GM21528 (cell line): ENCODE data around the gene SEC23A.
"Not testable (repeated sequence)": the region's sequence is repeated elsewhere in the genome, so short reads cannot be mapped to it uniquely, and the experiment has no call there.

ENCODE experiments used
- ATAC-seq: cut with Tn5 transposase; IDR thresholded peaks from one replicate; pipeline ENCODE4 v1.9.1; 2021; ENCODE audit warnings: mild to moderate bottlenecking, moderate library complexity; ENCODE audit not compliant: unreplicated experiment, low FRiP score

SEC23A gene

DNA sequence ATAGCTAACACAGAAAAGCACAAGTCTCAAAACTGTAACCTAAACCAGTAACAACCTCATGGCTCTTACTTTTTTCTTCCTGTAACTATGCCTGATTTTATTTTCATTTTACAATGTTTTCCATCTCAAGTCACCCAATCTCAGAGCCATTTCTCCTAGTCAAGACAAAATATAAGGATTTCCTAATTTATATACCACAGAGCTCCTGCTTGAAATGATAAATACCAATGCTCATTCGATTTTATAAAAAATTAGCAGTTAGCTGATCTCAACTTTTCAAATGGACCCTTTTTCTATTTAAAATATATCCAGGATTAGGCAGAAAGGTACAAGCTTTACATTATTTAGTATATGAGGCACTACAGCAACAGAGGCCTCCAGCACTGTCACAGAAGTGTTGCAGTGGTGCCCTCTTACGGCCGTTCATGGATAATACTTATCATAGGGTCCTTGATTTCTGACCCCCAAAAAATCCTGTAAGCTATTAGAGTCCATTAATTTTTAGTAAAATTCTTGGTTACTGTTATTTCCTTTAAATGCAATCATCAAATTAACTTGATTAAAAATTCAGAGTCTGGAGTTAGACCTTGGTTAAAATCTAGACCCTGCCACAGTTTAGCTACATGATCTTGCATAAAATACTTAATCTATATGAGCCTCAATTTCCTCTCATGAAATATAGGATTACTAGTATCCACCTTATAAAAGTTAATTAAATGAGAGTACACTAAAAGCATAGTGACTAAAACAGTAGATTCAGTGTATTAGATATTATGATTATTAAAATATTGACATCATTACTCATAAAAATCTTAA, 68.3 kb downstream of the SEC23A start:
- ATAC-seq, result no peak

DNA sequence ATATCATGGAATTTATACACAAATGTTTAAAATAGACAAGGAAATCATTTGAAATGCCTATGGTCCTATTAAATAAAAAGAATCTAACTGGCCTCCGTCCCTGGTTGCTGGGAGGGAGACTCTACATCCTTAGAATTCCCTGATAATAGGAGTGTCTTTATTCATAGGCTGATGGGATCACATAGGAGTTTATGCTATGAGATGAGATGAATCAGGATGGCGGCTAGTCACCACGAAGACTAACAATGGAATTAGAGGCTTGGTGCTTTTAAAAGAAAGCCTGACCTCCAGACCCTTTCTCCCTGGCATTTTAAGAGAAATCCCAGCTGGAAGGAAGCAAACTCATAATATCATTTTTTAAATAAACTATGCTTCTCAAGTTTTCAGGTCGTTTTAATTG, 69.7 kb downstream of the SEC23A start:
- no peak for ATAC-seq

DNA sequence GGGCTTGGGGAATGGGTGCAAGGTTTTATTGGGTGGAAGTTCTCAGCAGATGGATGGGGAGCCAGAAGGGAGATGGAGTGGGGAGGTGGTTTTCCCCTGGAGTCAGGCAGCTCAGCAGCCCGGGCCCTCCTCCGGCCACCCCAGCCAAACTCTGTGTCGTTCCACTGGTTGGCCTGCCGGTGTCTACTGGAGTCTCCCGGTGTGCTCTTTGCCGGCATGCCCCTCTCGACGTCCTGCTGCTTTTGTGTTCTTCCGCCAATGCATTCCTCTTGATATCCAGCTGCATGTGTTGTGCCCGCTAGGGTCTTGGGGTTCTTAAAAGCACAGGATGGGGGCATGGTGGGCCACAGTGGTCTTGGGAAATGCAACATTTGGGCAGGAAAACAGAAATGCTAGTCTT, 72.8 kb downstream of the SEC23A start:
- ATAC-seq, result no peak

DNA sequence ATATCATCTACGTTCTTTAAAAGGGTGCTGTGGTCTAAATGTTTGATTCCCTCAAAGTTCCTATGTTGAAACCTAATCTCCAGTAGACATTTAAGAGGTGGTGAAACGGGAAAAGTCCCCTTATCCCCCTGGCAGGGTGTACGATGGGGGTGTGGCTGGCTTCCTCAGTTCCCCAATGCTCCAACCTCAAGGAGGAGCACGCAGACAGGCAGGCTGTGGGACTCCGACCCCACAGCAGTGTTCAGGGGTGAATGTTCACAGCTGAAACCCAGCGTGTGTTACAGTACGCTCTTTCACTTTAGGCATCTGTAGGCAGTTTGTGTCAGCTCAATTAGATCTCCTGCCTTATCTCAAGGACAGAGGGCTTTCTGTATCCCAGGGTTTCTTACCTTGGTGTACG, 73.2 kb downstream of the SEC23A start:
- no peak for ATAC-seq

DNA sequence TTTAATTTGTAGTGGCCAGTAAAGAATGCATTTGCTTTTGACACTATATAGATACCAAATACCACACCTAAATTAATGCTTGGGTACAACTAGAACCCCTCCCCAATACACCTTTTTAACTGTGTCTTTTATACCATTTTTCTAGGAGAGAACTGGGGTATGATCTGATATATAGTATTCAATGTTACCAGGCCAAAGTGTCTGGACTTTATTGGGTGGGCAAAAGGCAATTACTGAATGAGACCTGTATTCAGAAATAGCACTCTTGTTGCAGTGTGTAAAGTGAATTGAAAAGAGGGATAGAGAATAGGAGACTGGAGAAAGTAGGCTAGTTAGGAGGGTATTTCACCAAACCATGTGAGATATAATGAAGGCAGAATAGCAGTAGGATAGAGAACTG, 74.4 kb downstream of the SEC23A start:
- no peak for ATAC-seq

DNA sequence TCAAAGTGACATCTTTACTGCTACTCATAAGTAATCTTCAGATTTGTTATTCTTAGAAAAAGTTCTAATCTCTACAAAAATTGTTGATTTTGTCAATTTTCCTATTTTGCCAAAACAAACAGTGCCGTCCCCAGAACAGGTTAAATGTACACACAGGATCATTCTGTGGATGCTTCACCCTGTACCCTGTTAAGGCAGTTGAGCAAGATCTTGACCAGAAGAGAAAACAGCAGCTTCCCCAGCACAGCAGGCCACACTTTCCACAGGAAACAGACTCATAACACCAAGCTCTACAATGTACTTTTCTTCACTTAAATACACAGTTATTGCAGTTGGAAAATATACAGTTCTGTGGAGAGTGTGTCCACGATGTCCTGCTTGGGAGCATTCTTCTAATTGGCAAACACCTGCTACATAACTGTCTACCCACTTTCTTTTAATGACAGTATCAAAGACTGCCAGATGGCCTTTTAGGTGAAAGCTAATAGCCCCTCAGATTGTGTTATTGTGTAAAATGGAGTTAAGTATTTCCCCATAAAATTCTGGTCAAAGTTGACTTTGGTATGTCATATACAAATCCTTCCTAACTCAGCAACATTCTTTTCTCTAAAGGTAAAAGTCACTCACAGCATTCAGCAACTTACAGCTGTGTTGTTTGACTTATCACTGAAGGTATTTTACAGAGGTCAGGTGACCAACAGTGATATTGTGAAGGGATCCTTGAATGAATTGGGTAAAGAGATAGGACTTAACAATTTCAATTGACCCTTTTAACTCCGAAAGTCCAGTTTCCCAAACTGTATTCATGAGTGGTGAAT, 77.0 kb downstream of the SEC23A start:
- no peak for ATAC-seq

DNA sequence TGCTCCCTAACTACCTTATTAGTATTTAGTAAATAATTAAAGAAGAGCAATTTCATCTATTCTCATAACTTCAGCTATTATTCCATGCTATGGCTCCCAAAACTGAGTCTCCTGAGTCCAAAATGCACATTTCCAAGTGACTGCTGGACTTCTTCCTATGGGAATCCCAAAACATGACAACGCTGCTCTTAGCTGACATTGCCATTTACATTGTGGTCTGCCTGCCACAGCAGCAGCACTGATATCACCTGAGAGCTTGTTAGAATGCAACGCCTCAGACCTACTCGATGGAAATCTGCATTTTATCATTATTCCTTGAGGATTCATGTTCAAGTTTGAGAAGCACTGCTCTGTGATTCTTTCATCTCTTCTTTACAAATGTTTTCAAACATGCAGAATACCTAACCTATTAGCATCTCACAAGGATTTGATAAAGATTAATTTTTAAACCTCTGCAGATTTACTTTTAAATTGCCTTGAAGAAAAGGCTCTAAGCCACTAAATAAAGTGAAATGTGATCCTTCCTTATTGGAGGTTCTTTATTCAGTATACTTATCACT, 77.7 kb downstream of the SEC23A start:
- ATAC-seq, result no peak

DNA sequence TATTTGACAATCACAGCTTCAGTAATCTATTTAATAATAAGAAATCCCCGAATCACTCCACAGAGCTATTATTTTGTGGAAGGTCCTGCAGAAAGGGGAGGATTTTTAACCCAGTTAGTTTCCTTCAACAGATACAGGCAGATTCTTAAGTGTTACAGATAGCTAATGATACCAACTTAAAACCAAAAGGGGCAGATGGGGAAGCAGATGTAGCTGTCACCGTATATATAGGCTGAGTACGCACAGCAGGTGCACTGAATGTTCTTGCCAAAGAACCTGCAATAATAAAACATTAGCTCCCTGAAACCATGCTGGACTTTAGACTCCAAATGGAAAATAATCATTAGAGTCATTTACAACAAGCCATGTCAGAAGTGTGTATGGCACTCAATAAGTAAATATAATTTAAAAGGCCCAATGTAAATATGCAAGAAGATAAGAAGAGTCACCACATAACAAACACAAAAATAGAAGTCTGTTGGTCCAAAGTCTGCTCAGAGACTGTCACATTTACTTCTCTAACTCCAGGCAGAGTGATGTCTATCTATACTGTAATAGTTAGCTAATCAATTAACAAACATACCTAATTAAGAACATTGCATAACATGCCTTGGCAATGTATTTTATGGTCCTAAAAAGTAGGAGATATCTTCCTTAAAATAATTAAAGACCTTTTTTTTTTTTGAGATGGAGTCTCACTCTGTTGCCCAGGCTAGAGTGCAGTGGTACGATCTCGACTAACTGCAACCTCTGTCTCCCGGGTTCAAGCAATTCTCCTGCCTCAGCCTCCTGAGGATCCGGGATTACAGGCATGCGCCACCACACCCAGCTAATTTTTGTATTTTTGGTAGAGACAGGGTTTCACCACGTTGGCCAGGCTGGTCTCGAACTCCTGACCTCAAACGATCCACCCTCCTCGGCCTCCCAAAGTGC, 78.8 kb downstream of the SEC23A start:
- ATAC-seq, result no peak

DNA sequence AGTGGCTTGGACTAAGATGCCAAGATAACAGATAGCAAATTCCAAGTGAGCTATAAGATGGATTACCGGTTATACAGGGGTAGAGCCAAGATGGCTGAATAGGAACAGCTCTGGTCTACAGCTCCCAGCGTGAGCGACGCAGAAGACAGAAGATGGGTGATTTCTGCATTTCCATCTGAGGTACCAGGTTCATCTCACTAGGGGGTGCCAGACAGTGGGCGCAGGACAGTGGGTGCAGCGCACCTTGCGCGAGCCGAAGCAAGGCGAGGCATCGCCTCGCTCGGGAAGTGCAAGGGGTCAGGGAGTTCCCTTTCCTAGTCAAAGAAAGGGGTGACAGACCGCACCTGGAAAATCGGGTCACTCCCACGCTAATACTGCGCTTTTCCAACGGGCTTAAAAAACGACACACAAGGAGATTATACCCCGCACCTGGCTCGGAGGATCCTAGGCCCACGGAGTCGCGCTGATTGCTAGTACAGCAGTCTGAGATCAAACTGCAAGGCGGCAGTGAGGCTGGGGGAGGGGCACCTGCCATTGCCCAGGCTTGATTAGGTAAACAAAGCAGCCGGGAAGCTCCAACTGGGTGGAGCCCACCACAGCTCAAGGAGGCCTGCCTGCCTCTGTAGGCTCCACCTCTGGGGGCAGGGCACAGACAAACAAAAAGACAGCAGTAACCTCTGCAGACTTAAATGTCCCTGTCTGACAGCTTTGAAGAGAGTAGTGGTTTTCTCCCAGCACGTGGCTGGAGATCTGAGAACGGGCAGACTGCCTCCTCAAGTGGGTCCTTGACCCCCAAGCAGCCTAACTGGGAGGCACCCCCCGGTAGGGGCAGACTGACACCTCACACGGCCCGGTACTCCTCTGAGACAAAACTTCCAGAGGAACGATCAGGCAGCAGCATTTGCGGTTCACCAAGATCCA, 85.7 kb downstream of the SEC23A start:
- not testable (repeated sequence) for ATAC-seq

DNA sequence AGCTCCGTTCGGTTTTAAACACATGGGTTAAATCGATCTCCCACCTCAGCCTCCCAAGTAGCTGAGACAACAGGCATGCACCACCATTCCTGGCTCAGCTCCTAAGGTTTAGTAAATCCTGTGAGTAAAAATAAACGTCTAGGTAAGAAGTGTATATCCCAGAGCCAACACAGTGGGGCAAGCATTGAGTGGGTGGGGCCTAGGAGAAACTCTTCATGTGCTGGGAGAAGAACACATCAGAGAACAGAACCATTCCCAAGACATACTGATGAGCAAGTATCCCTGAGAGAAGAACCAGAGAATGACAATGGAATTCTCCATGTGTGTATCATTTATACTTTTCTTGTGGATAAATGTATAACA, 86.3 kb downstream of the SEC23A start:
- ATAC-seq, result no peak

DNA sequence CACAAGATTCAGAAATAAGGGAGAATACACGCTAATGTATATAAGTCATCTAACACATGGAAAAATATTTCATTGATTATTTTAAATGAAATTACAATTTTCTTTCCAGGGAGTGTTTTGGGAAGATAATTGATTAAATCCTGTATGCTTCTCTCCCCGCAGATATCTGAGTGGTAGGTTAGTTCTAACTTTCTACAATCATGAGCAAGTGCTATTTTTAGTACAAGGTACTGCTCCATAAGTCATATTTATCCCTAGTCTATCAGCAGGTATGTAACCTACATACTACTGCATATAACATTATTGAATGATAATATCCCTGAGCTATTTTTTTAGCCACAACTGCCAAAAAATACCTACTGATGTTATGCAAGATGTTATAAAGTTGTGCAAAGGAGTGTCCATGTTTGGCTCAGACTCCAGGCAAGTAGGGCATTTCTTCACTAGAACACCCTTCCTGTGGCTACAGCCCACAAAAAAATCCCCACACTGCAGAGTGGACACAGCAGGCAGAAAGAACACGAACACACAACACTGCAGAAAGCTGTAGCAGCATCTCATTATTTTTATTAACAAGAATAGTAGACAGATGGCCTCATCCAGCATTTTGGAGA, 87.0 kb downstream of the SEC23A start:
- no peak for ATAC-seq

DNA sequence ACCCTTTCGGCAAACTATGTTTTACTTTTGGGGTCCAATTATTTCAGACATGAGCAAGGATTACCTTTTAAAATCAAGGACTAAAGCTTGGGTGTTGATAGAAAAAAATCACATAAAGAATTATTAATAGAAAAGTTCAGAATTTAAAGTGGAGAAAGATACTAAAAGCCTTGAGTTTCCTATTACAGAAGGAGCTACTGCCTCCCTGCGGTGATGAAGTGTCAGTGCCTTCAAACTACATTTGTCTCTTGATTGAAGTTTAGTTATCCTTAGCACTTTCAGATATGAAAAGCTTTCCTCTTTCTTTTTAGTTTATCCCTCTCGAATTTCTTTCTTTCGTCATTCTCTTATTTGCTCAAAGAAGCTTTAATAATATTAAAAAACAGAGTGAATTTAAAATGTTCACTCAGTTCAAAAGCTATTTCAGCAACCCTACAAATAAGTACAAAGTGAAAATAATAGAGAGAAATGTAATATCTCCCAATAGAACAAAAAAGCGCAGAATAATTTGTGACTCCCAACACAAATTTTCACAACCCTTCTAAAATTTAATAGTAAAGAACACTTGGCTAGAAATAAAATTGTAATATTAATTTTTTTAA, 87.6 kb downstream of the SEC23A start:
- ATAC-seq, result peak; percentile 75

DNA sequence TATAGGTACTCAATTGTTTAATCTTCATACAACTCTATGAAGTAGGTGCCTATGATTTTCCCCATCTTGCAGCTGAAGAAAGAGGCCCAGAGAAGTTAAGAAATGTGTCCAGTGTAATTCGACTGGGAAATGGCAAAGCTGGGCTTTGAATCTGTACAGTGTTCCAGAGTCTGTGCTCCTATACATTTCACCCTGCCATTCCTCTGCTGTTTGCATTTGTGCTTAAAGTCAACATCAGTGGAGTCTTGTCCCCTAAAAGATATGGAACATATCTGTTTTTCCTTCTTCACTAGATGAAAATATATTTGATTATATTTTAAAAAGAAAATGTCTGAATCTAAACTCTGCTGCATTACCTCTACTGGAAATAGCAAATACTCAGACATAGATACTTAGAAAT, 88.6 kb downstream of the SEC23A start:
- no peak for ATAC-seq

DNA sequence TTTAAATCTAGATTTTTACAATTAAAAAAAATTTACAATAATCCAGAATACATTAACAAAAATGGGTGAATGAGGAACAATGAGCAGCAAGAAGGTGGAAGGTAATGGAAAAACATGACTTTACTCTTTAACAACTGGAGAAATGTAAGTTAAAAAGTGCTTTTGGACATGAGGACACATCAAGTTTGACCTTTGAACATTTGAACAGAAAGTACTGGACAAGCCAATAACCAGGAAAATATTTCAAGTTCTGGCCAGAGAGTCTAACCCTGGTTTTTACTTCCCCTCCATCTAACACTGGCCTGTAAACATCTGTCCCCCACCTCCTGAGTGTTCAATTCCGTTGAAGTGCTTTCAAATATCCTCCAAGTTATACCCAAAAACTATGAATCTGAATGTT, 94.1 kb downstream of the SEC23A start:
- not testable (repeated sequence) for ATAC-seq

DNA sequence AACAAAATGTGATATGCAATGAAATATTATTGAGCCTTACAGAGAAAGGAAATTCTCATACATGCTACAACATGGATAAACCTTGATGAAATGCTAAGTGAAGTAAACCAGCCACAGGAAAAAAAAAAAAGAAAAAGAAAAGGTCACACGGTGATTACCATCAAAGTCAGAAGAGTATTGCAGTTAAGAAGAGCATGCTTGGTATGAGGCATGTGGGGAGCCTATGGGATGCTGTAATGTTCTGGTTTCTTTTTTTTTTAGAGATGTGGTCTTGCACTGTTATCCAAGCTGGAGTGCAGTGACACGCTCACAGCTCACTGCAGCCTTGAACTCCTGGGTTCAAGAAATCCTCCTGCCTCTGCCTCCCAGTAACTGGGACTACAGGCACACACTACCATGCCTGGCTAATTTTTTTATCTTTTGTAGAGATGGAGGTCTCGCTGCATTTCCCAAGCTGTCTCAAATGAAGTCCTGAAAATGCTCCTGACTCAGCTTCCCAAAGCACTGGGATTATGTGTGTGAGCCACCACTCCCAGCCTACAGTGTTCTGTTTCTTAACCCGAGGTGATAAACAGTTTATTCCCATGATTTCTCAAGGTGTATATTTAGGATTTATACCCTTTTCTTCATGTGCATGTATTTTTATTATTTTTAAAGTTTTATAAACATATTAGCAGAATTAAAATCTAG, 96.2 kb downstream of the SEC23A start:
- ATAC-seq, result no peak

DNA sequence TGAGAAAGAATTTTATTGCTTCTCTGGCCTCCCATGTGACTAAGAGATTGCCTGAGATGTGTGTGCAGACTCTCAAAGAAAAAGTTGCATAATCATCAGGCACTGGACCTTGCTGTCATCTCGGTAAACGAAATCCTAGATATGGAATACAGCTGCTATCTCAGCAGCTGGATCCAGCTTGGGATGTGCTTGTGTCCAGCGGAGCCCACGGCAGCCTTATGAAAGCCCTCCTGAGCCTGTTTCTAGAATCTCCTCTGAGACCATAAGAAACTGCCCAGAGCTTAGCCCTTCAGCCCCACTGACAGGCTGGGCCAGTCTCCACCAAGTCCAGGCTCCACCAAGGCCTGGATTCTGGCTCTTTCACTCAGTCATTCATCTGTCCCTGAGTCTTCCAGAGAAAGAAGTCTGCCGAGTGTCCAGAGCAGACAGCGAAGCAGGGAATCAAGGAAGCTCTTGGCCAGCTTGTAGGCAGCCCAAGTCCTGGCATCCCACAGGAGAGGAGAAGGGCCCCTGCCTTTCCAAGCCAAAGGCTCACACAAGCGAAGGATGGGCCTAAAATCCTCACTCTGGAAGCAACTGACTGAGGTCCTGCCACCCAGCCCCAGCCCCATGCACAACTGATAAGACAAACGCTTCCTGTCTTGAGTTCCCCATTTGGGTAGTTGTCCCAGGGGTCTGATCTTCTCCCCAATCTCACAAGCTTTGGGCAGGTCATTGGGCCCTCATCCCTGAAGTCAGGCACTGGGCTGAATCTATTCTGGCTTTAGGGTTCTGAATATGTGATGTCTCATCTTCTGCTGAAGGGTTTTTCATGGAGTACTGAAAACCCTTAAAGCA, 97.8 kb downstream of the SEC23A start:
- no peak for ATAC-seq

DNA sequence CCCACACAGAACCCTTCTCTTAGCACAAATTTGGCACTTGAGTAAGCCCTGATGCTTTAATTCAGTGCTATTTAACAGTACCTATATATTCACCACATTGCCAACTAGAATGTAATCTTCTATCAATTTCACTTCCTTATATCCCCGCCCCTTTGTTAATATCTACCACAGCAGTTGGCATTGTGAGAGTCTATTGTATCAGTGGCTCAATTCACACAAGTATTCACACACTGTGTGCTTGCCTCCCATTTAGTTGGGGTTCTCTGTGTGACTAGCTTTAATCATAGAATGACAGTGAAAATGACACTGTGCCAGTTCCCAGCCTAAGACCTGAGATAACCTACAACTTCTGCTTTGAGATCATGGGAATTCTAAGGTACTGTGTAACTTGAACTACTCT, 103.1 kb downstream of the SEC23A start:
- no peak for ATAC-seq
